Stomach (tissue), 9 donors: ENCODE data around the gene PRKCB. TPM values are rescaled to one million over a fixed set of nuclear protein-coding genes. Genes with fewer than 3 reads are reported as not detected.

ENCODE experiments used
- DNase-seq, 2 donors: peaks; one replicate each; pipeline versions ENCODE4 v3.0.0 to v3.0.0-alpha.2; 2013 to 2019
- H3K27ac ChIP-seq, 5 donors: fragments of 200-600 bp in 4 of 5; sonication (generic) in 4 of 5; one replicate each; pipeline ENCODE4 v1.5.1; 2013 to 2019; ENCODE audit warnings: mild to moderate bottlenecking in 1 of 5, moderate library complexity in 1 of 5
- H3K27me3 ChIP-seq, 3 donors: fragments of 200-600 bp; sonication (generic); one replicate each; pipeline ENCODE4 v1.5.1; 2017 to 2019; ENCODE audit warnings: mixed run types in 1 of 3
- H3K36me3 ChIP-seq, 4 donors: fragments of 200-600 bp; sonication (generic); 1 replicate in 3 of 4; 2 replicates in 1 of 4; pipeline ENCODE4 v1.5.1; 2016 to 2019
- H3K4me1 ChIP-seq, 4 donors: fragments of 200-600 bp; sonication (generic); one replicate each; pipeline ENCODE4 v1.5.1; 2016 to 2019
- H3K4me3 ChIP-seq, 4 donors: fragments of 200-600 bp; sonication (generic) in 3 of 4; one replicate each; pipeline ENCODE4 v1.5.1; 2016 to 2019; ENCODE audit warnings: mild to moderate bottlenecking in 1 of 4
- H3K9me3 ChIP-seq, 4 donors: fragments of 200-600 bp; sonication (generic); one replicate each; pipeline ENCODE4 v1.5.1; 2016 to 2019
- CTCF ChIP-seq, 7 experiments: fragments of 450-650 bp in 4 of 7; fragments of 200-600 bp in 3 of 7; sonication (generic) in 3 of 7; IDR thresholded peaks; one replicate each; pipeline ENCODE4 v1.5.1; 2016 to 2019; ENCODE audit warnings: antibody characterized with exemption in 7 of 7, control low read depth in 2 of 7, mild to moderate bottlenecking in 1 of 7
- EP300 ChIP-seq: sonication (generic); formaldehyde crosslinking; IDR thresholded peaks from one replicate; pipeline ENCODE4 v1.6.1; 2017; ENCODE audit warnings: antibody characterized with exemption
- POLR2A ChIP-seq, 4 donors: fragments of 450-650 bp; IDR thresholded peaks; one replicate each; pipeline ENCODE4 v1.6.1; 2016; ENCODE audit warnings: antibody characterized with exemption in 4 of 4, control low read depth in 2 of 4, mild to moderate bottlenecking in 1 of 4, moderate library complexity in 1 of 4
- POLR2AphosphoS5 ChIP-seq, 3 donors: sonication (generic); formaldehyde crosslinking; IDR thresholded peaks; one replicate each; pipeline ENCODE4 v1.6.1; 2016; ENCODE audit warnings: antibody characterized with exemption in 3 of 3
- WGBS, 5 donors: extraction: QIAGEN DNeasy Blood & Tissue Kit in 3 of 5; methylation state at CpG; one replicate each; pipeline versions ENCODE4 v1.1.5 to v1.1.7; 2013 to 2018; 5-methylcytosine and 5-hydroxymethylcytosine counted together
- intact Hi-C: fragments of 100-400 bp; cut with DNase I; formaldehyde crosslinking; loops from one replicate; pipeline ENCODE4 v1.15.1; 2023; ENCODE audit warnings: low total_unique reads
- polyA plus RNA-seq, 3 donors: library from polyadenylated mRNA; stranded (reverse); fragments of 200-250 nt; gene quantifications; one replicate each; pipeline ENCODE4 v1.2.3, GENCODE V29; 2013
- total RNA-seq, 5 donors: library from RNA; depleted of rRNA; stranded (reverse); fragments of >200 nt; gene quantifications; one replicate each; pipeline versions ENCODE4 v1.1.0 to v1.2.3, GENCODE V29; 2014 to 2016
- donor health status: healthy with polysubstance abuse.
- donor health status: Bipolar disorder and iron deficiency.
- donor health status: healthy.

The PRKCB gene
- total and polyA plus RNA-seq, 8 donors: 1.1 to 49.6 (median 14.7) TPM

GRCh38 chr16:23976524-23976923 is 140.7 kb downstream of the PRKCB start:
- Histone ChIP-seq H3K27ac (no peak overlapping the region), H3K36me3 (no peaks in the 10 kb centered on the region), H3K4me1 (no peaks in the 10 kb centered on the region), H3K9me3 (no peaks in the 10 kb centered on the region), H3K27me3 (no peaks in the 10 kb centered on the region), H3K4me3 (no peak overlapping the region)
- intact Hi-C loops: no loop called here
- 49 to 61% (median 52%) methylated on average over 3 of the region's 3 CpGs for WGBS, 5 donors
- no peak for DNase-seq
- TF ChIP-seq POLR2A (IDR thresholded peaks at IDR 0.05) (no peak), EP300 (no peak), CTCF (IDR thresholded peaks at IDR 0.05) (no peak), POLR2AphosphoS5 (IDR thresholded peaks at IDR 0.05) (no peak)

GRCh38 chr16:23979441-23979840 is 143.7 kb downstream of the PRKCB start:
- Histone ChIP-seq H3K4me3 (no peak overlapping the region), H3K4me1 (no peaks in the 10 kb centered on the region), H3K27ac (no peak overlapping the region), H3K27me3 (no peaks in the 10 kb centered on the region), H3K9me3 (no peaks in the 10 kb centered on the region), H3K36me3 (no peaks in the 10 kb centered on the region)
- TF ChIP-seq EP300: no peak
- TF ChIP-seq CTCF (IDR thresholded peaks at IDR 0.05): no peak
- TF ChIP-seq POLR2AphosphoS5 (IDR thresholded peaks at IDR 0.05): no peak
- TF ChIP-seq POLR2A (IDR thresholded peaks at IDR 0.05): no peak
- intact Hi-C loops: no loop called here
- DNase-seq: no peak
- WGBS, 5 donors: 84 to 92% (median 88%) methylated on average over 6 of the region's 6 CpGs

- Histone ChIP-seq H3K27ac (no peak overlapping the region), H3K36me3 (no peaks in the 10 kb centered on the region), H3K4me1 (no peaks in the 10 kb centered on the region), H3K4me3 (no peak overlapping the region), H3K27me3 (no peaks in the 10 kb centered on the region), H3K9me3 (no peaks in the 10 kb centered on the region)
- intact Hi-C loops: no loop called here
- 75 to 87% (median 78%) methylated on average over 3 to 4 of the region's 4 CpGs for WGBS, 5 donors
- no peak for DNase-seq
- TF ChIP-seq CTCF (IDR thresholded peaks at IDR 0.05) (no peak), EP300 (no peak), POLR2AphosphoS5 (IDR thresholded peaks at IDR 0.05) (no peak)
These were observed 144.2 kb downstream of the PRKCB start for GRCh38 chr16:23979982-23980381.

- no peak overlapping the region for H3K27ac ChIP-seq
- no peaks in the 10 kb centered on the region for H3K27me3 ChIP-seq
- no peak overlapping the region for H3K4me3 ChIP-seq
- H3K9me3 ChIP-seq: no peaks in the 10 kb centered on the region
- no peak for DNase-seq
- intact Hi-C loops: no loop called here
- 75 to 86% (median 78%) methylated on average over 3 to 4 of the region's 4 CpGs for WGBS, 5 donors
- H3K4me1 ChIP-seq: no peaks in the 10 kb centered on the region
- TF ChIP-seq POLR2AphosphoS5 (IDR thresholded peaks at IDR 0.05) (no peak), CTCF (IDR thresholded peaks at IDR 0.05) (no peak), EP300 (no peak), POLR2A (IDR thresholded peaks at IDR 0.05) (no peak)
- no peaks in the 10 kb centered on the region for H3K36me3 ChIP-seq
These were observed 145.9 kb downstream of the PRKCB start for GRCh38 chr16:23981429-23982399.
